CD4-positive, alpha-beta T cell (primary cell): Measurements from ENCODE around the gene KCNMA1. TPM values are rescaled to one million over a fixed set of nuclear protein-coding genes. Genes with fewer than 3 reads are reported as not detected.

ENCODE experiments used
- ATAC-seq: fragments of 200-7000 bp; cut with Tn5 transposase; one replicate; pipeline ENCODE4 v1.10.0; 2022; ENCODE audit warnings: mild to moderate bottlenecking; ENCODE audit not compliant: poor library complexity
- CTCF ChIA-PET: fragments of 350-600 bp; sonication (Branson Sonifier 250); formaldehyde crosslinking; loops from one replicate; lab custom pipeline; 2021; ENCODE audit warnings: antibody characterized with exemption, inconsistent platforms; lab: Charles Lee
- POLR2A ChIA-PET: fragments of 350-600 bp; sonication (Branson Sonifier 250); formaldehyde crosslinking; loops from one replicate; lab custom pipeline; 2021; ENCODE audit warnings: antibody characterized with exemption, inconsistent platforms; lab: Charles Lee
- DNase-seq, 14 experiments: peaks; one replicate each; pipeline ENCODE4 v3.0.0-alpha.2; 2013 to 2020; ENCODE audit warnings: mixed read lengths in 2 of 14
- H3K27ac ChIP-seq, 2 donors: one replicate each; pipeline versions ENCODE4 v1.5.1 to v1.7.0; 2013; ENCODE audit warnings: low read length in 2 of 2, low read depth in 1 of 2, mild to moderate bottlenecking in 1 of 2
- H3K27me3 ChIP-seq, 2 experiments: 1 replicate in 1 of 2; 2 replicates in 1 of 2; pipeline versions ENCODE4 v1.6.1 to v1.7.0; 2013; ENCODE audit warnings: low read length in 2 of 2, control low read depth in 1 of 2, mild to moderate bottlenecking in 1 of 2, moderate library complexity in 1 of 2; ENCODE audit not compliant: insufficient read depth in 2 of 2, control insufficient read depth in 1 of 2
- H3K36me3 ChIP-seq: one replicate; pipeline ENCODE4 v1.6.1; 2013; ENCODE audit warnings: low read length, control low read depth; ENCODE audit not compliant: insufficient read depth
- H3K4me1 ChIP-seq: one replicate; pipeline ENCODE4 v1.6.1; 2013; ENCODE audit warnings: low read length, control low read depth; ENCODE audit not compliant: insufficient read depth
- H3K4me3 ChIP-seq: one replicate; pipeline ENCODE4 v1.5.1; 2013; ENCODE audit warnings: mild to moderate bottlenecking, low read length, moderate library complexity
- H3K9me3 ChIP-seq, 2 experiments: 1 replicate in 1 of 2; 2 replicates in 1 of 2; pipeline versions ENCODE4 v1.6.1 to v1.7.0; 2013; ENCODE audit warnings: low read length in 2 of 2, mild to moderate bottlenecking in 2 of 2, control low read depth in 1 of 2, moderate library complexity in 1 of 2; ENCODE audit not compliant: control insufficient read depth in 1 of 2, insufficient read depth in 1 of 2
- H3K27ac Mint-ChIP-seq: one replicate; pipeline ENCODE4 v1.8.0; 2020; ENCODE audit warnings: mixed read lengths
- H3K27me3 Mint-ChIP-seq: one replicate; pipeline ENCODE4 v1.8.0; 2021; ENCODE audit warnings: mixed read lengths
- H3K36me3 Mint-ChIP-seq: one replicate; pipeline ENCODE4 v1.8.0; 2021; ENCODE audit warnings: low read depth, mixed read lengths
- H3K4me1 Mint-ChIP-seq: one replicate; pipeline ENCODE4 v1.8.0; 2021; ENCODE audit warnings: low read depth, mixed read lengths
- H3K4me3 Mint-ChIP-seq: one replicate; pipeline ENCODE4 v1.8.0; 2020; ENCODE audit warnings: mild to moderate bottlenecking, mixed read lengths
- H3K9me3 Mint-ChIP-seq: one replicate; pipeline ENCODE4 v1.8.0; 2020; ENCODE audit warnings: mixed read lengths
- intact Hi-C, 2 experiments: fragments of 100-400 bp; cut with DNase I in 1 of 2; cut with micrococcal nuclease in 1 of 2; formaldehyde crosslinking; loops; one replicate each; pipeline versions ENCODE4 v1.15.1 to v1.9.0; 2023 to 2025; cut with DNase I, micrococcal nuclease
- total RNA-seq, 174 experiments: library from RNA in 2 of 174; stranded (reverse) in 2 of 174; gene quantifications; one replicate each; pipeline ENCODE4 v1.2.3 and lab custom pipeline; 2021 to 2026
- TF ChIP-seq, protein P1 (sequence below): fragments of 200-600 bp; IDR thresholded peaks from one replicate; pipeline ENCODE4 v1.8.0; 2022; ENCODE audit warnings: antibody characterized with exemption, mild to moderate bottlenecking

Gene KCNMA1
- total RNA-seq, 2 experiments from 2014 or later, result not detected

DNA sequence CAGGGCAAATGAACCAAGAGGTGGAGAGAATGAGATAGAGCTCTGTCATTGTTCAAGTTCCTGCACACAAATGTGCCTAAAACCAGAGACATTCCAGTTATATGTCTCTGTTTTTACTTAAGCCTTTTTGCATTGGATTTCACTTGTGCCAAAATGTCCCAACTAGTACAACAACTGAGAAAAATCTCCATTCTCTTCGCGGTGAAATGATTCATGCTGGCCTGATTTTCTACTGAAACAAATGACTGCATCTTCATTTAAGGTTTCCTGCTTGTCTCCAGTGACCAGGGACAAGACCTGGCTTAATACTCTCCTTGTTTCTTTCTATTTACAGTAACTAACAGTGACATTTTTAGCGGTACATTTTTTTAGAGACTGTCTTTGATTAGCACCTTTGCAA, 714.9 kb downstream of the KCNMA1 start:
- no peaks in the 10 kb centered on the region for H3K4me1 Mint-ChIP-seq
- ChIA-PET CTCF (no interaction called here), POLR2A (no interaction called here)
- peaks cover 3% of the 10 kb centered on the region for H3K9me3 Mint-ChIP-seq
- TF ChIP-seq, protein P1, sequence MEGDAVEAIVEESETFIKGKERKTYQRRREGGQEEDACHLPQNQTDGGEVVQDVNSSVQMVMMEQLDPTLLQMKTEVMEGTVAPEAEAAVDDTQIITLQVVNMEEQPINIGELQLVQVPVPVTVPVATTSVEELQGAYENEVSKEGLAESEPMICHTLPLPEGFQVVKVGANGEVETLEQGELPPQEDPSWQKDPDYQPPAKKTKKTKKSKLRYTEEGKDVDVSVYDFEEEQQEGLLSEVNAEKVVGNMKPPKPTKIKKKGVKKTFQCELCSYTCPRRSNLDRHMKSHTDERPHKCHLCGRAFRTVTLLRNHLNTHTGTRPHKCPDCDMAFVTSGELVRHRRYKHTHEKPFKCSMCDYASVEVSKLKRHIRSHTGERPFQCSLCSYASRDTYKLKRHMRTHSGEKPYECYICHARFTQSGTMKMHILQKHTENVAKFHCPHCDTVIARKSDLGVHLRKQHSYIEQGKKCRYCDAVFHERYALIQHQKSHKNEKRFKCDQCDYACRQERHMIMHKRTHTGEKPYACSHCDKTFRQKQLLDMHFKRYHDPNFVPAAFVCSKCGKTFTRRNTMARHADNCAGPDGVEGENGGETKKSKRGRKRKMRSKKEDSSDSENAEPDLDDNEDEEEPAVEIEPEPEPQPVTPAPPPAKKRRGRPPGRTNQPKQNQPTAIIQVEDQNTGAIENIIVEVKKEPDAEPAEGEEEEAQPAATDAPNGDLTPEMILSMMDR, result no peak
- Histone ChIP-seq H3K27me3 (no peaks in the 10 kb centered on the region), H3K9me3 (no peaks in the 10 kb centered on the region), H3K4me1 (no peaks in the 10 kb centered on the region), H3K4me3 (no peak overlapping the region), H3K36me3 (no peaks in the 10 kb centered on the region), H3K27ac (no peak overlapping the region)
- no peaks in the 10 kb centered on the region for H3K27me3 Mint-ChIP-seq
- no peak overlapping the region for H3K4me3 Mint-ChIP-seq
- H3K36me3 Mint-ChIP-seq, result no peaks in the 10 kb centered on the region
- intact Hi-C loops, result no loop called here
- H3K27ac Mint-ChIP-seq, result no peak overlapping the region
- DNase-seq (no peak), ATAC-seq (no peak)

GRCh38 chr10:76921383-76922010, 716.1 kb downstream of the KCNMA1 start:
- TF ChIP-seq, protein P1, result no peak
- intact Hi-C loops, result no loop called here
- no peak overlapping the region for H3K27ac Mint-ChIP-seq
- CTCF ChIA-PET, result no interaction called here
- no peak overlapping the region for H3K27ac ChIP-seq
- H3K4me3 Mint-ChIP-seq, result no peak overlapping the region
- no peaks in the 10 kb centered on the region for H3K4me1 ChIP-seq
- H3K27me3 Mint-ChIP-seq, result no peaks in the 10 kb centered on the region
- H3K4me3 ChIP-seq, result no peak overlapping the region
- ATAC-seq, result no peak
- H3K9me3 Mint-ChIP-seq, result peaks cover 3% of the 10 kb centered on the region
- POLR2A ChIA-PET, result no interaction called here
- no peaks in the 10 kb centered on the region for H3K27me3 ChIP-seq
- no peaks in the 10 kb centered on the region for H3K36me3 Mint-ChIP-seq
- no peaks in the 10 kb centered on the region for H3K36me3 ChIP-seq
- no peak for DNase-seq
- no peaks in the 10 kb centered on the region for H3K9me3 ChIP-seq
- no peaks in the 10 kb centered on the region for H3K4me1 Mint-ChIP-seq

DNA sequence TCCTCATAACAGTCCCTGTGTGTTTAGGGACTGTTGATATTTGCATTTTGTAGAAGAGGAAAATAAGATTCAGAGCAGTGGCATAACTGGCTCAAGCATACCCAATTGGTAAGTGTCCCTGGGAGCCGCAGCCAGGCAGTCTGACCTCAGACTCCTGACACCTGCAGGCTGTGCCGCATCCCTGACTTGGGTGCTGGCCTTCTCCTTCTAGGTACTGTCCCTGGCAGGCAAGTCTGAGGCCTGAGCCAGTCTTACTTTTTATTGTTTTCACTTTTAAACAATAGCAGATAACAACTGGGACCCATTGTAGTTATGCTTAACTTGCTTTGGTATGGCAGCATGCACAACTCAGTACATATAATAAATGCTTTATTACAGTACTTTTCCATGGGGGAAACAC, 717.0 kb downstream of the KCNMA1 start:
- Histone ChIP-seq H3K36me3 (no peaks in the 10 kb centered on the region), H3K4me1 (no peaks in the 10 kb centered on the region), H3K4me3 (no peak overlapping the region), H3K27me3 (no peaks in the 10 kb centered on the region), H3K9me3 (no peaks in the 10 kb centered on the region), H3K27ac (no peak overlapping the region)
- DNase-seq (no peak), ATAC-seq (no peak)
- Mint-ChIP-seq H3K4me3 (no peak overlapping the region), H3K27me3 (no peaks in the 10 kb centered on the region), H3K4me1 (no peaks in the 10 kb centered on the region), H3K9me3 (peaks cover 2% of the 10 kb centered on the region), H3K36me3 (no peaks in the 10 kb centered on the region), H3K27ac (no peak overlapping the region)
- ChIA-PET CTCF (no interaction called here), POLR2A (no interaction called here)
- intact Hi-C loops, result no loop called here
- TF ChIP-seq, protein P1, result no peak
